Stimulated activated CD8-positive, alpha-beta memory T cell treated with anti-CD3 and anti-CD28 coated beads, Interleukin-12 subunit alpha, Interleukin-12 subunit beta, amount 100 ng/mL, for 24 hours (primary cell): ENCODE data around the gene EEF2KMT.
"Not testable (repeated sequence)": the region's sequence is repeated elsewhere in the genome, so short reads cannot be mapped to it uniquely, and the experiment has no call there.

ENCODE experiments used
- DNase-seq: peaks from one replicate; pipeline ENCODE4 v3.0.0-alpha.2; 2020; ENCODE audit errors: extremely low read depth

Gene EEF2KMT

GRCh38 chr16:5095145-5095830 is 2.3 kb downstream of the EEF2KMT start:
- not testable (repeated sequence) for DNase-seq

- DNase-seq, result not testable (repeated sequence)
These were observed 3.8 kb downstream of the EEF2KMT start for GRCh38 chr16:5093746-5094145.

DNA sequence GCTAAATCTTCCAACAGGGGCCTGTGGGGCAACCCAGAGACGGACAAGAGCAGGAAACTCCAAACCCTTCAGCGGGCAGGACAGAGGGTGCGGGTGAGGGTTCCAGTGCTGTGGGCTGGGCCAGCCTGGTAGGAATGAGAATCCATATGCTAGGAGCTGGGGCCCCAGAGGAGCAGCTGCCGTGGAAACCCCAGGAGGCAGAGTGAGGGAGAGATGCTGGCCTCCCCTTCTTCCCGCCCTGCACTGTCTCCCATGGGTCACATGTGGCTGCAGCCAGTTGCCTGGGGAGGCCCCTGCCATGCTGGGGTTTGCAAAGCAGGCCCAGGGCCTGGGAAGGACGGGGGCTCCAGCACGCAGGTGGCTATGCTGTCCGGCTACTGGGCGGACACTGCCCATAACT is 4.5 kb downstream of the EEF2KMT start:
- DNase-seq, result not testable (repeated sequence)

GRCh38 chr16:5090592-5090991 is 7.0 kb downstream of the EEF2KMT start:
- not testable (repeated sequence) for DNase-seq

- not testable (repeated sequence) for DNase-seq
These were observed 7.6 kb downstream of the EEF2KMT start for GRCh38 chr16:5089911-5090555.

DNA sequence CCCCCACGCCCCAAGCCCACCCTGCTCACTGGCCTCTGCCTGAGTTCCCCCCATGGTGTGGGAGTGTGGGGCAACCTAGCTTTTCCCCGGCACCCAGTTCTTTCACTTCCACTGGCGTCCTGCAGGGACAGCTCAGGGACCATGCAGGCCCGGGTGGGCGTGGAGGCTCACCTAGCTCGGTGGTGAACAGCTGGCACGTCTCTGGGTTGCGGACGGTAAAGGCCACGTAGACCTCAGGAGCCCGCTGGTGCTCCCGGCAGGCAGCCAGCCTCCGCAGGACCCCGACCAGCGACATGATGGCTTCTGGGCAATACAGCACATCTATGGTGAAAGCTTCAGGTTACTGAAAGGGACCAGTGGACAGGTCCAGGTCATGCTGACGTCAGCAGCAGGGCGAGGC is 8.7 kb downstream of the EEF2KMT start:
- DNase-seq, result not testable (repeated sequence)

DNA sequence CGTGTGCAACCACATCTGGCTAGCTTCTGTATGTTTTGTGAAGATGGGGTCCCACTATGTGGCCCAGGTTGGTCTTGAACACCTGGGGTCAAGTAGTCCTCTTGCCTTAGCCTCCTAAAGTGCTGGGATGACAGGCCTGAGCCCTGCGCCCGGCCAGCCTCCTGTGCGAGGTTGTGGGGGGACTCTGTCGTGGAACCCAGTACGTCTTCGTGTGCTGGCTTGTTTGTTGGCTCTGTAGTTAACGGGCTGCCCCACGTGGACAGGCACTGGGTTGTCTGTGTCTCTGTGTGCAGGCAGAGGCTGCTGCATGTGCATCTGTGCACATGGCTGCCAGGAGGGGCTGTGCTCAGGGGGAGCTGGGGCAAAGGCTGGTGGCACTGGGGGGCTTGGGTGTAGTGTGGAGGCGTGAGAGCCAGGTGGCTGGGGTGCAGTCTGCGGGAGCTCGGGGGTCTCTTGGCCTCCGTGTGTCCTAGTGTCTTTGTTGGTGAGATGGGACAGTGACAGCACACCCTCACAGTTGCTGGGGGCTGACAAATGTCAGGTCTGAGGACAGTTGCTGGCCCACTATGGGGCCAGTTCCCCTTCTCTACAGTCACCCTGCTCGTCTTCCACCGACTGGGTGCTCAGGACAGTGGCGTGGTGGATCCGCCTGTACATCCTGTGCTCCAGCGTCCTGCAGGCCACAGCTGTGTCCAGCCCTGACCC is 9.4 kb downstream of the EEF2KMT start:
- DNase-seq, result not testable (repeated sequence)

- DNase-seq, result not testable (repeated sequence)
These were observed 11.9 kb downstream of the EEF2KMT start for GRCh38 chr16:5085716-5086115.

- DNase-seq, result not testable (repeated sequence)
These were observed 12.8 kb downstream of the EEF2KMT start for GRCh38 chr16:5084802-5085201.

GRCh38 chr16:5084099-5084731 is 13.4 kb downstream of the EEF2KMT start:
- not testable (repeated sequence) for DNase-seq

- DNase-seq, result not testable (repeated sequence)
These were observed 13.9 kb downstream of the EEF2KMT start for GRCh38 chr16:5083646-5084045.

- not testable (repeated sequence) for DNase-seq
These were observed 16.6 kb downstream of the EEF2KMT start for GRCh38 chr16:5080996-5081395.

GRCh38 chr16:5080461-5080860 is 17.1 kb downstream of the EEF2KMT start:
- DNase-seq, result not testable (repeated sequence)

DNA sequence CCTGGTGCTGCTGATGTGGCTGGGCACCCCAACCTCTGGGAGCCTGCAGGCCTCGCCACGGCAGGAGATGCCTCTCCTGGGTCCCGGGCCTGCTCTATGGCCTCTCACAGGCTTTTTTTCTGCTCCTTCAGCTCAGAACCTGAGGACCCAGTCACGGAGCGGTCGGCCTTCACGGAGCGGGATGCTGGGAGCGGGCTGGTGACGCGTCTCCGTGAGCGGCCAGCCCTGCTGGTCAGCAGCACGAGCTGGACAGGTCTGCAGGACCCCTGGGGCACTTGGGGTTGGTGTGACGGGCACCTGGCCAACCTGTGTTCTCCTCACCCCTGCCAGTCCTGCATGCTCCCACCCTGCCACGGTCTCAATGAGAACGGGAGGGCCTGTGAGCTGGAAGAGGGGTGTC is 19.0 kb downstream of the EEF2KMT start:
- DNase-seq, result no peak

- DNase-seq, result no peak
These were observed 20.3 kb downstream of the EEF2KMT start for GRCh38 chr16:5077304-5077703.

- no peak for DNase-seq
These were observed 22.0 kb downstream of the EEF2KMT start for GRCh38 chr16:5075637-5076036.

GRCh38 chr16:5073771-5074170 is 23.8 kb downstream of the EEF2KMT start:
- not testable (repeated sequence) for DNase-seq

DNA sequence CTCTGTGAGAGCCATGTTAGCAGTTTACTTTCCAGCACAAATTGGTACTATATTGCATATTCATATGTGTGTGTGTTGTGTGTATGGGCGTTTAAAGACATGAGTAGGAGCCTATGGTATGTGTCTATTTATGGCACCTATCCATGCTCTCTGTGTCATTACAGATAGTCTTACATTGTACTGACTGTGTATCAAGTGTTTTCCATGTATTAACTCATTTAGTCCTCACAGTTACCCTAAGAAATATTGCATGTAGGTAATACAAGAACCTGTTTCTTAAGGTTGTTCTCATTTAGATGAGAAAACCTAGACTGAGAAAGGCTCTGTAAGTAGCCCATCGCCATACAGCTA is 24.3 kb downstream of the EEF2KMT start:
- no peak for DNase-seq

GRCh38 chr16:5072334-5073278 is 25.0 kb downstream of the EEF2KMT start:
- DNase-seq, result no peak

GRCh38 chr16:5071681-5072333 is 25.8 kb downstream of the EEF2KMT start, which contains the start of gene ALG1:
TSS of gene ALG1 (plus strand) at chr16:5071843. CDS start at chr16:5071850, 7 bp downstream.
- DNase-seq, result peak; percentile 69

GRCh38 chr16:5071341-5071680 is 26.3 kb downstream of the EEF2KMT start:
- DNase-seq, result no peak
